H1 (cell line): Measurements from ENCODE around the gene TM9SF3. TPM values are rescaled to one million over a fixed set of nuclear protein-coding genes. Genes with fewer than 3 reads are reported as not detected.

Experiments used
- CTCF ChIA-PET: fragments of 300-600 bp; sonication (Branson Sonifier 250); formaldehyde crosslinking; loops from one replicate; lab custom pipeline; 2021; ENCODE audit not compliant: partially characterized antibody; lab: Charles Lee
- POLR2A ChIA-PET: fragments of 300-600 bp; sonication (Branson Sonifier 250); formaldehyde crosslinking; loops from one replicate; lab custom pipeline; 2021; ENCODE audit warnings: inconsistent platforms; ENCODE audit not compliant: partially characterized antibody; lab: Charles Lee
- DNase-seq, 2 experiments: peaks; one replicate each; pipeline versions ENCODE4 v3.0.0 to v3.0.0-alpha.2; 2010 to 2022; ENCODE audit warnings: low spot score in 2 of 2, low read depth in 1 of 2, mixed read lengths in 1 of 2
- FAIRE-seq: peaks from 2 replicates; lab custom pipeline; 2011; peaks lifted over from hg19 to GRCh38; lab: Jason Lieb, UNC
- H2AFZ ChIP-seq: 2 replicates; pipeline ENCODE4 v1.8.1; 2012; ENCODE audit warnings: low read length, inconsistent platforms
- H2AK5ac ChIP-seq: 2 replicates; pipeline ENCODE4 v1.6.1; 2013; ENCODE audit warnings: low read depth, low read length
- H2BK120ac ChIP-seq: replicated peaks from 2 replicates; pipeline ENCODE3; 2013; ENCODE audit warnings: low read depth, low read length, inconsistent platforms
- H2BK12ac ChIP-seq: 2 replicates; pipeline ENCODE4 v1.6.1; 2013; ENCODE audit warnings: low read depth, low read length
- H2BK15ac ChIP-seq: 2 replicates; pipeline ENCODE4 v1.6.1; 2013; ENCODE audit warnings: low read length
- H2BK20ac ChIP-seq: 2 replicates; pipeline ENCODE4 v1.6.1; 2013; ENCODE audit warnings: low read length
- H2BK5ac ChIP-seq: 2 replicates; pipeline ENCODE4 v1.6.1; 2013; ENCODE audit warnings: low read depth, low read length
- H3K14ac ChIP-seq: 2 replicates; pipeline ENCODE4 v1.6.1; 2013; ENCODE audit warnings: inconsistent platforms; ENCODE audit not compliant: insufficient read length
- H3K18ac ChIP-seq: 2 replicates; pipeline ENCODE4 v1.6.1; 2013; ENCODE audit warnings: low read length; ENCODE audit errors: extremely low read depth
- H3K23ac ChIP-seq: 2 replicates; pipeline ENCODE4 v1.6.1; 2013; ENCODE audit warnings: inconsistent platforms; ENCODE audit not compliant: insufficient read length
- H3K23me2 ChIP-seq: 2 replicates; pipeline ENCODE4 v1.6.1; 2013; ENCODE audit warnings: low read depth, low read length
- H3K27ac ChIP-seq: 2 replicates; pipeline ENCODE4 v1.6.1; 2011; ENCODE audit warnings: low read depth, low read length, inconsistent platforms
- H3K27me3 ChIP-seq, 4 experiments: replicated peaks in 1 of 4; 1 replicate in 1 of 4; 2 replicates in 3 of 4; pipeline versions ENCODE4 v1.6.1 to v1.8.1; 2011 to 2013; ENCODE audit warnings: low read length in 3 of 4, mild to moderate bottlenecking in 3 of 4, inconsistent platforms in 2 of 4, mixed read lengths in 2 of 4, moderate library complexity in 1 of 4; ENCODE audit not compliant: control insufficient read depth in 3 of 4, insufficient read depth in 3 of 4; ENCODE audit errors: extremely low read depth in 1 of 4
- H3K36me3 ChIP-seq, 4 experiments: 2 replicates each; pipeline versions ENCODE4 v1.6.1 to v1.8.1; 2011 to 2013; ENCODE audit warnings: mild to moderate bottlenecking in 4 of 4, low read length in 3 of 4, moderate library complexity in 2 of 4, control low read depth in 1 of 4, inconsistent platforms in 1 of 4; ENCODE audit not compliant: insufficient read depth in 4 of 4, control insufficient read depth in 2 of 4
- H3K4ac ChIP-seq: replicated peaks from 2 replicates; pipeline ENCODE3; 2013; ENCODE audit warnings: low read length, low read depth, mixed read lengths, inconsistent platforms; ENCODE audit not compliant: insufficient read length
- H3K4me1 ChIP-seq, 4 experiments: replicated peaks in 1 of 4; 1 replicate in 1 of 4; 2 replicates in 3 of 4; pipeline versions ENCODE4 v1.6.1 to v1.8.1; 2011 to 2013; ENCODE audit warnings: low read length in 3 of 4, inconsistent platforms in 2 of 4, mixed read lengths in 1 of 4; ENCODE audit not compliant: insufficient read depth in 4 of 4, control insufficient read depth in 3 of 4
- H3K4me2 ChIP-seq, 2 experiments: 2 replicates each; pipeline versions ENCODE4 v1.6.1 to v1.8.1; 2011 to 2013; ENCODE audit warnings: low read depth in 2 of 2, low read length in 2 of 2, control low read depth in 1 of 2, inconsistent platforms in 1 of 2, mild to moderate bottlenecking in 1 of 2; ENCODE audit not compliant: insufficient read depth in 1 of 2
- H3K4me3 ChIP-seq, 4 experiments: fragments of 200-600, 300-600 bp in 1 of 4; sonication (generic), shearing (Covaris generic), sonication (Bioruptor Twin) in 1 of 4; 2 replicates each; pipeline versions ENCODE4 v1.5.1 to v1.8.1; 2011 to 2016; ENCODE audit warnings: low read length in 4 of 4, low read depth in 3 of 4, control low read depth in 2 of 4, inconsistent platforms in 2 of 4, mild to moderate bottlenecking in 2 of 4, mixed read lengths in 1 of 4, moderate library complexity in 1 of 4; ENCODE audit not compliant: insufficient read depth in 2 of 4; ENCODE audit errors: extremely low read depth in 1 of 4
- H3K56ac ChIP-seq: replicated peaks from 2 replicates; pipeline ENCODE3; 2013; ENCODE audit warnings: low read depth, mild to moderate bottlenecking, mixed read lengths, low read length, inconsistent platforms; ENCODE audit not compliant: insufficient read length
- H3K79me1 ChIP-seq: 2 replicates; pipeline ENCODE4 v1.6.1; 2013; ENCODE audit warnings: low read depth, low read length, control low read depth
- H3K79me2 ChIP-seq, 2 experiments: 2 replicates each; pipeline versions ENCODE4 v1.6.1 to v1.8.1; 2012 to 2013; ENCODE audit warnings: low read length in 2 of 2, mild to moderate bottlenecking in 2 of 2, inconsistent platforms in 1 of 2; ENCODE audit not compliant: insufficient read depth in 2 of 2, control insufficient read depth in 1 of 2
- H3K9ac ChIP-seq, 4 experiments: replicated peaks in 1 of 4; 1 replicate in 1 of 4; 2 replicates in 3 of 4; pipeline versions ENCODE4 v1.6.1 to v1.8.1; 2011 to 2013; ENCODE audit warnings: low read depth in 3 of 4, low read length in 3 of 4, control low read depth in 2 of 4, mild to moderate bottlenecking in 2 of 4, moderate library complexity in 2 of 4, inconsistent platforms in 1 of 4; ENCODE audit errors: extremely low read depth in 1 of 4
- H3K9me3 ChIP-seq, 2 experiments: 2 replicates each; pipeline versions ENCODE4 v1.6.1 to v1.8.1; 2012 to 2013; ENCODE audit warnings: mild to moderate bottlenecking in 2 of 2, moderate library complexity in 2 of 2, control low read depth in 1 of 2, inconsistent platforms in 1 of 2, low read depth in 1 of 2, low read length in 1 of 2, mixed read lengths in 1 of 2; ENCODE audit not compliant: insufficient read depth in 2 of 2
- H4K20me1 ChIP-seq, 2 experiments: replicated peaks in 1 of 2; 2 replicates each; pipeline versions ENCODE3 to v1.8.1; 2011 to 2013; ENCODE audit warnings: inconsistent platforms in 2 of 2, low read length in 2 of 2, mild to moderate bottlenecking in 1 of 2; ENCODE audit not compliant: insufficient read depth in 2 of 2, control insufficient read depth in 1 of 2
- H4K5ac ChIP-seq: 2 replicates; pipeline ENCODE4 v1.6.1; 2013; ENCODE audit warnings: low read length, low read depth, mixed read lengths, inconsistent platforms; ENCODE audit not compliant: insufficient read length
- H4K8ac ChIP-seq: 2 replicates; pipeline ENCODE4 v1.8.0; 2013; ENCODE audit warnings: mild to moderate bottlenecking, moderate library complexity, low read length, inconsistent platforms; ENCODE audit not compliant: insufficient read depth; ENCODE audit errors: extremely low read depth
- H4K91ac ChIP-seq: replicated peaks from 2 replicates; pipeline ENCODE3; 2013; ENCODE audit warnings: low read length, mixed read lengths, inconsistent platforms; ENCODE audit not compliant: insufficient read length
- BCL11A ChIP-seq, 2 experiments: IDR thresholded peaks; one replicate each; pipeline ENCODE4 v1.6.1; 2011; ENCODE audit warnings: low read depth in 2 of 2, low read length in 2 of 2, mild to moderate bottlenecking in 2 of 2
- BRCA1 ChIP-seq: IDR thresholded peaks from 2 replicates; pipeline ENCODE4 v1.6.1; 2012; ENCODE audit warnings: low read depth, low read length, improper control_type of control experiment
- CBX5 ChIP-seq: fragments of 300-800, 300-1000 bp; sonication (generic); IDR thresholded peaks from 2 replicates; pipeline ENCODE4 v1.7.1; 2016; ENCODE audit warnings: antibody characterized with exemption, low read length, low read depth
- KDM4A ChIP-seq: IDR thresholded peaks from one replicate; pipeline ENCODE4 v1.7.1; 2012; ENCODE audit warnings: low read depth, mild to moderate bottlenecking, moderate library complexity, low read length, inconsistent platforms; ENCODE audit not compliant: severe bottlenecking
- NRF1 ChIP-seq: IDR thresholded peaks from 2 replicates; pipeline ENCODE4 v1.6.1; 2011; ENCODE audit warnings: mild to moderate bottlenecking, low read depth, low read length, improper control_type of control experiment
- TEAD4 ChIP-seq: IDR thresholded peaks from 2 replicates; pipeline ENCODE4 v1.6.1; 2012; ENCODE audit warnings: low read depth, low read length, inconsistent platforms, mixed read lengths
- YY1 ChIP-seq: IDR thresholded peaks from 2 replicates; pipeline ENCODE4 v1.6.1; 2011; ENCODE audit warnings: low read depth, mild to moderate bottlenecking, low read length
- WGBS, 2 experiments: shearing (Covaris generic) in 1 of 2; methylation state at CpG; one replicate each; pipeline versions ENCODE4 v1.1.6 to v1.1.7; 2013 to 2015; ENCODE audit warnings: low lambda C conversion rate in 2 of 2, mixed read lengths in 2 of 2, inconsistent platforms in 1 of 2, low coverage in 1 of 2, missing lambda C conversion rate in 1 of 2; ENCODE audit not compliant: insufficient replicate concordance in 2 of 2, insufficient coverage in 1 of 2, insufficient read length in 1 of 2; ENCODE audit errors: extremely low coverage in 1 of 2, missing lambda C conversion rate in 1 of 2; 5-methylcytosine and 5-hydroxymethylcytosine counted together
- polyA plus RNA-seq, 7 experiments: library from polyadenylated mRNA; depleted of rRNA in 3 of 7; stranded (reverse) in 5 of 7; unstranded in 2 of 7; fragments of >200 nt in 5 of 7; fragments of 200-250 nt in 2 of 7; gene quantifications; 1 replicate in 5 of 7; 2 replicates in 1 of 7; 4 replicates in 1 of 7; pipeline versions ENCODE4 v1.2.1 to v1.2.3, GENCODE V29; 2011 to 2013; ENCODE audit warnings: missing spikeins in 2 of 7, mixed read lengths in 2 of 7
- total RNA-seq: library from RNA; stranded (reverse); fragmentation: NEBNext Ultra II Directional; extraction: Animal tissue kit (Norgen Biotek cat#: 25700); gene quantifications from 2 replicates; pipeline ENCODE4 v1.2.1, GENCODE V29; 2021
- TF ChIP-seq, protein P1 (sequence below): IDR thresholded peaks from 2 replicates; pipeline ENCODE4 v1.6.1; 2012; ENCODE audit warnings: low read length, inconsistent platforms

TM9SF3 gene
- total and polyA plus RNA-seq, 2 of the 8 experiments (the other 6 are each of a cell fraction or from before 2014, with no cell fraction given), result 123 to 127 TPM

DNA sequence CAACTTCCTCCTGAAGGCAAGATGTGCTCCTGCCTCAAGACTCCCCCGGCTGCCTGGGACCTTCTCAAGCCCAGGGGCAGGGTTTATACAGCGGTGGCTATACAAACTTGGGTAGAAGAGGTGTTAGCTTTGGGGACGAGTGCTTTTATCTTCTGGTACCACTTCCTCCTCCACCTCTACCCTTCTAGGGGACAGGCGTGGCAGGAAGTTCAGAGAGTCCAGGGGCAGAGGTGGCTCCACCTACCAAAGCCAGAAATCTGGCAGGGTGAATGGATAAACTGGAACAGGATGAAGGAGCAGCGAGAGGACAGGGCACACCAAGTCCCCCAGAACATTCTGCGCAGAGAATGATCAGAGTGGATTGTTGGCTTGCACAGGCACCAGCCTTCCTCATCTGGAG lies 24.0 kb upstream of the TM9SF3 start:
- no peak for FAIRE-seq

More for the DNA sequence above, 24.0 kb upstream of the TM9SF3 start:
- H2AFZ ChIP-seq, result no peak overlapping the region
- H3K9ac ChIP-seq, result no peak overlapping the region
- no peak overlapping the region for H2BK5ac ChIP-seq
- H2BK12ac ChIP-seq, result no peak overlapping the region
- no peak overlapping the region for H2BK15ac ChIP-seq
- H3K18ac ChIP-seq, result no peak overlapping the region
- no peaks in the 10 kb centered on the region for H3K36me3 ChIP-seq
- no peak overlapping the region for H4K5ac ChIP-seq
- no peak overlapping the region for H3K27ac ChIP-seq
- H3K4ac ChIP-seq, result no peak overlapping the region
- no peak for DNase-seq
- TF ChIP-seq CBX5 (no peak), BCL11A (IDR thresholded peaks at IDR 0.05; ENCODE audit: low read depth in 2 of 2, low read length in 2 of 2) (no peak), KDM4A (no peak), TEAD4 (no peak), BRCA1 (no peak), YY1 (no peak), NRF1 (no peak)
- TF ChIP-seq, protein P1, sequence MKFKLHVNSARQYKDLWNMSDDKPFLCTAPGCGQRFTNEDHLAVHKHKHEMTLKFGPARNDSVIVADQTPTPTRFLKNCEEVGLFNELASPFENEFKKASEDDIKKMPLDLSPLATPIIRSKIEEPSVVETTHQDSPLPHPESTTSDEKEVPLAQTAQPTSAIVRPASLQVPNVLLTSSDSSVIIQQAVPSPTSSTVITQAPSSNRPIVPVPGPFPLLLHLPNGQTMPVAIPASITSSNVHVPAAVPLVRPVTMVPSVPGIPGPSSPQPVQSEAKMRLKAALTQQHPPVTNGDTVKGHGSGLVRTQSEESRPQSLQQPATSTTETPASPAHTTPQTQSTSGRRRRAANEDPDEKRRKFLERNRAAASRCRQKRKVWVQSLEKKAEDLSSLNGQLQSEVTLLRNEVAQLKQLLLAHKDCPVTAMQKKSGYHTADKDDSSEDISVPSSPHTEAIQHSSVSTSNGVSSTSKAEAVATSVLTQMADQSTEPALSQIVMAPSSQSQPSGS, result no peak
- no peak overlapping the region for H3K14ac ChIP-seq
- H3K79me1 ChIP-seq, result no peaks in the 10 kb centered on the region
- H3K56ac ChIP-seq, result no peak overlapping the region
- H3K9me3 ChIP-seq, result no peaks in the 10 kb centered on the region
- no peak overlapping the region for H2BK20ac ChIP-seq
- no peak overlapping the region for H3K23ac ChIP-seq
- no peak overlapping the region for H4K91ac ChIP-seq
- no peak overlapping the region for H2BK120ac ChIP-seq
- ChIA-PET POLR2A (no interaction called here), CTCF (interaction anchor here (0.6 kb wide), 1 partner anchor 86 kb away, joined by 3 read pairs; no protein-coding TSS in a partner anchor)
- no peak overlapping the region for H3K4me2 ChIP-seq
- no peak overlapping the region for H3K4me3 ChIP-seq
- H3K4me1 ChIP-seq, result peaks cover 0 to 6% (median 2%) of the 10 kb centered on the region in 4 experiments; a peak in 3 of 7 replicates
- no peak overlapping the region for H4K8ac ChIP-seq
- H3K27me3 ChIP-seq, result no peaks in the 10 kb centered on the region
- no peaks in the 10 kb centered on the region for H3K23me2 ChIP-seq
- H3K79me2 ChIP-seq, result no peaks in the 10 kb centered on the region
- H4K20me1 ChIP-seq, result no peaks in the 10 kb centered on the region
- no peak overlapping the region for H2AK5ac ChIP-seq
- 87% methylated on average over 6 of the region's 6 CpGs; no CpG with 5 or more reads in 1 of the 2 experiments for WGBS, 2 experiments
